Caco-2 (cell line): ENCODE results near the gene MYOF. TPM values are rescaled to one million over a fixed set of nuclear protein-coding genes. Genes with fewer than 3 reads are reported as not detected.

ENCODE experiments used
- BruUV-seq: library from RNA; stranded (reverse); fragments of 400-500 nt; replicated peaks from 2 replicates; lab custom pipeline; 2021; lab: Mats Ljungman, UMichigan
- CTCF ChIA-PET: fragments of 300-600 bp; sonication (Branson Sonifier 250); formaldehyde crosslinking; loops from one replicate; lab custom pipeline; 2022; ENCODE audit warnings: antibody characterized with exemption; lab: Charles Lee
- POLR2A ChIA-PET: fragments of 300-600 bp; sonication (Branson Sonifier 250); formaldehyde crosslinking; loops from one replicate; lab custom pipeline; 2022; ENCODE audit warnings: antibody characterized with exemption; lab: Charles Lee
- DNase-seq, 2 experiments: peaks; one replicate each; pipeline versions ENCODE4 v3.0.0 to v3.0.0-alpha.2; 2020 to 2022
- H3K27me3 ChIP-seq: replicated peaks from 2 replicates; pipeline ENCODE4 v1.6.0; 2011; ENCODE audit warnings: low read length; ENCODE audit not compliant: control insufficient read depth, insufficient read depth
- H3K36me3 ChIP-seq: 2 replicates; pipeline ENCODE4 v1.5.1; 2011; ENCODE audit warnings: low read length; ENCODE audit not compliant: control insufficient read depth, insufficient read depth
- H3K4me1 ChIP-seq: fragments of 250-450 bp; sonication (Bioruptor Pico); 2 replicates; pipeline ENCODE4 v1.5.1; 2020; ENCODE audit warnings: mild to moderate bottlenecking
- H3K4me3 ChIP-seq: 2 replicates; pipeline ENCODE4 v1.5.1; 2011; ENCODE audit warnings: low read depth, mild to moderate bottlenecking, control low read depth, low read length
- H3K9me3 ChIP-seq: fragments of 250-450 bp; sonication (Bioruptor Pico); 2 replicates; pipeline ENCODE4 v1.5.1; 2020; ENCODE audit warnings: mild to moderate bottlenecking, moderate library complexity
- H3K27ac Mint-ChIP-seq: one replicate; pipeline ENCODE4 v1.8.0; 2022; ENCODE audit warnings: mixed read lengths; ENCODE audit not compliant: unreplicated experiment
- H3K27me3 Mint-ChIP-seq: one replicate; pipeline ENCODE4 v1.8.0; 2022; ENCODE audit warnings: mixed read lengths; ENCODE audit not compliant: insufficient read depth, unreplicated experiment
- H3K36me3 Mint-ChIP-seq: one replicate; pipeline ENCODE4 v1.8.0; 2022; ENCODE audit warnings: mild to moderate bottlenecking, mixed read lengths; ENCODE audit not compliant: insufficient read depth, unreplicated experiment
- H3K4me1 Mint-ChIP-seq: one replicate; pipeline ENCODE4 v1.8.0; 2022; ENCODE audit warnings: low read depth, mixed read lengths; ENCODE audit not compliant: unreplicated experiment
- H3K4me3 Mint-ChIP-seq: one replicate; pipeline ENCODE4 v1.8.0; 2022; ENCODE audit warnings: mild to moderate bottlenecking, moderate library complexity, mixed read lengths; ENCODE audit not compliant: unreplicated experiment
- H3K9me3 Mint-ChIP-seq: one replicate; pipeline ENCODE4 v1.8.0; 2022; ENCODE audit warnings: mixed read lengths; ENCODE audit not compliant: unreplicated experiment
- CTCF ChIP-seq, 2 experiments: fragments of 200-600 bp in 1 of 2; IDR thresholded peaks; 1 replicate in 1 of 2; 2 replicates in 1 of 2; pipeline versions ENCODE4 v1.5.1 to v1.8.0; 2011 to 2022; ENCODE audit warnings: antibody characterized with exemption in 1 of 2, control low read depth in 1 of 2, inconsistent platforms in 1 of 2, low read depth in 1 of 2, low read length in 1 of 2, mild to moderate bottlenecking in 1 of 2, moderate library complexity in 1 of 2; ENCODE audit not compliant: insufficient read depth in 1 of 2, severe bottlenecking in 1 of 2, unreplicated experiment in 1 of 2
- intact Hi-C: fragments of 100-400 bp; cut with micrococcal nuclease; formaldehyde crosslinking; loops from one replicate; pipeline ENCODE4 v1.10.0; 2022; ENCODE audit not compliant: unreplicated experiment
- total RNA-seq: library from RNA; stranded (reverse); gene quantifications from 2 replicates; pipeline ENCODE4 v1.2.3, GENCODE V29; 2022

Gene MYOF
- total RNA-seq, 1 experiment from 2014 or later: 148 TPM

DNA sequence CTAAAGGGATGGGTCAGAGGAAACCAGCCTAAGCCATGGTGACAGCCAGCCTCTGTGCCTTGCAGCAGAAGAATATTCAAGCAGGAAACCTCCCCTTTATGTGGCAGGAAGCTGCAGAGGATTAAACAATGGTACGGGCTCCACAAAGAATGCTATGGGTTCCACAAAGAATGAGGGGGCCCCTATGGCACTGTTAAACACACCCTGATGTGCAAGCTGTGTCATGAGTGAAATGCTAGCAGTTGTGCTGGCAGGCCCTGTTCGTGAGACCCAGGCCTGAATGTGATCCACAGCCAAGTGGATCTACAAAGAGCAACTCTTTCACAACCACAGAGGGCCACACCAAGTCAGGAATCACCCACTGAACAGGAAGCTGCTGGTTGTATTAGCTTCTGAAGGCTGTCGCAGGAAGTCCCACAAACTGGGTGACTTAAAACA is 68.9 kb downstream of the MYOF start:
- H3K4me1 ChIP-seq: peaks cover 36% of the 10 kb centered on the region
- POLR2A ChIA-PET: no interaction called here
- Mint-ChIP-seq H3K4me1 (peaks cover 57% of the 10 kb centered on the region), H3K4me3 (no peak overlapping the region), H3K36me3 (peaks cover 92% of the 10 kb centered on the region), H3K27me3 (no peaks in the 10 kb centered on the region), H3K27ac (peak overlapping the region; percentile 29), H3K9me3 (peaks cover 8% of the 10 kb centered on the region)
- intact Hi-C loops: no loop called here
- no peaks in the 10 kb centered on the region for H3K9me3 ChIP-seq
- no peaks in the 10 kb centered on the region for H3K27me3 ChIP-seq
- BruUV-seq: no TSS peak
- no peaks in the 10 kb centered on the region for H3K36me3 ChIP-seq
- TF ChIP-seq CTCF (IDR thresholded peaks at IDR 0.05; ENCODE audit: insufficient read depth in 1 of 2, low read depth in 1 of 2, low read length in 1 of 2, severe bottlenecking in 1 of 2, unreplicated experiment in 1 of 2): no peak
- no peak for DNase-seq
- H3K4me3 ChIP-seq: no peak overlapping the region
- CTCF ChIA-PET: no interaction called here

DNA sequence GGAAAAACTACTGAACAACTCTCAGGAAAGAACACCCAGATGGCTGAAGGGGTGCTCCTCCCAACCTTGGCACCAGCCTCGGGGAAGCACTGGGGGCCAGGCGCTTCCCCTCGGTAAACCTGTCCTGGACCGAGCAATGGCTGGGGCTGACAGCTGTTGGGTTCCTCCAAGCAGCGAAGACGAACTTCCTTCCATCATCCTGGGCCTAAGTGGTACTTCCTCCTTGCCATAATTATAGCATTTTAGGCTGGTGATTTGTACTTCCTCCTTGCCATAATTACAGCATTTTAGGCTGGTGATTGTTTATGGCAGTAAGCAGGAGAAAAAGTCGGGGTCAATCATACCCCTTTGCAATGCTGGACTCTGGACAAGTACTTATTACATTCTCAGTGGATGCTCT is 69.3 kb downstream of the MYOF start:
- H3K36me3 ChIP-seq: no peaks in the 10 kb centered on the region
- ChIA-PET CTCF (no interaction called here), POLR2A (no interaction called here)
- peaks cover 52% of the 10 kb centered on the region for H3K4me1 Mint-ChIP-seq
- peaks cover 34% of the 10 kb centered on the region for H3K4me1 ChIP-seq
- no peak overlapping the region for H3K4me3 ChIP-seq
- H3K27me3 Mint-ChIP-seq: no peaks in the 10 kb centered on the region
- BruUV-seq: no TSS peak
- DNase-seq: no peak
- peaks cover 8% of the 10 kb centered on the region for H3K9me3 Mint-ChIP-seq
- H3K9me3 ChIP-seq: no peaks in the 10 kb centered on the region
- H3K27ac Mint-ChIP-seq: peak overlapping the region; percentile 86
- H3K4me3 Mint-ChIP-seq: no peak overlapping the region
- H3K27me3 ChIP-seq: no peaks in the 10 kb centered on the region
- TF ChIP-seq CTCF (IDR thresholded peaks at IDR 0.05; ENCODE audit: insufficient read depth in 1 of 2, low read depth in 1 of 2, low read length in 1 of 2, severe bottlenecking in 1 of 2, unreplicated experiment in 1 of 2): no peak
- peaks cover 92% of the 10 kb centered on the region for H3K36me3 Mint-ChIP-seq
- intact Hi-C loops: no loop called here

- intact Hi-C loops: no loop called here
- H3K4me1 ChIP-seq: peaks cover 27% of the 10 kb centered on the region
- no peaks in the 10 kb centered on the region for H3K36me3 ChIP-seq
- TF ChIP-seq CTCF (IDR thresholded peaks at IDR 0.05; ENCODE audit: insufficient read depth in 1 of 2, low read depth in 1 of 2, low read length in 1 of 2, severe bottlenecking in 1 of 2, unreplicated experiment in 1 of 2): no peak
- ChIA-PET POLR2A (no interaction called here), CTCF (interaction anchor here (0.5 kb wide), 1 partner anchor 123 kb away, joined by 3 read pairs; no protein-coding TSS in a partner anchor)
- no peak overlapping the region for H3K4me3 Mint-ChIP-seq
- H3K27me3 Mint-ChIP-seq: no peaks in the 10 kb centered on the region
- peaks cover 8% of the 10 kb centered on the region for H3K9me3 Mint-ChIP-seq
- H3K9me3 ChIP-seq: no peaks in the 10 kb centered on the region
- H3K27ac Mint-ChIP-seq: peak overlapping the region; percentile 36
- peaks cover 45% of the 10 kb centered on the region for H3K4me1 Mint-ChIP-seq
- BruUV-seq: no TSS peak
- peaks cover 94% of the 10 kb centered on the region for H3K36me3 Mint-ChIP-seq
- DNase-seq: no peak
- H3K4me3 ChIP-seq: no peak overlapping the region
- no peaks in the 10 kb centered on the region for H3K27me3 ChIP-seq
These were observed 71.3 kb downstream of the MYOF start for GRCh38 chr10:93410697-93411348.
